IMR-90 (cell line): Measurements from ENCODE around the gene CTSO. TPM values are rescaled to one million over a fixed set of nuclear protein-coding genes. Genes with fewer than 3 reads are reported as not detected.

ENCODE experiments used
- ATAC-seq: fragments of 200-7000 bp; cut with Tn5 transposase; 2 replicates; pipeline ENCODE4 v1.9.1; 2020; ENCODE audit warnings: low read depth, mild to moderate bottlenecking, moderate library complexity
- BruUV-seq: library from RNA; stranded (reverse); fragments of 400-500 nt; replicated peaks from 2 replicates; lab custom pipeline; 2021; lab: Mats Ljungman, UMichigan
- CTCF ChIA-PET: fragments of 300-600 bp; formaldehyde crosslinking; extraction: SDS; loops from one replicate; lab custom pipeline; 2021; ENCODE audit warnings: antibody characterized with exemption; lab: Yijun Ruan, JAX
- POLR2A ChIA-PET: fragments of 300-600 bp; sonication (Branson Sonifier 250); formaldehyde crosslinking; loops from one replicate; lab custom pipeline; 2022; ENCODE audit warnings: antibody characterized with exemption; ENCODE audit not compliant: unreplicated experiment; lab: Charles Lee
- DNase-seq: peaks from one replicate; pipeline ENCODE4 v3.0.0; 2013
- H2AFZ ChIP-seq: replicated peaks from 2 replicates; pipeline ENCODE3; 2013; ENCODE audit warnings: low read length, mild to moderate bottlenecking; ENCODE audit not compliant: poor library complexity
- H2AK5ac ChIP-seq: 2 replicates; pipeline ENCODE4 v1.6.1; 2013; ENCODE audit warnings: low read depth, low read length, inconsistent platforms
- H2AK9ac ChIP-seq: replicated peaks from 2 replicates; pipeline ENCODE3; 2013; ENCODE audit warnings: mild to moderate bottlenecking, low read depth, low read length, moderate library complexity; ENCODE audit not compliant: poor library complexity
- H2BK120ac ChIP-seq: 2 replicates; pipeline ENCODE4 v1.6.1; 2013; ENCODE audit warnings: low read depth, low read length, inconsistent platforms
- H2BK15ac ChIP-seq: 3 replicates; pipeline ENCODE4 v1.6.1; 2013; ENCODE audit warnings: low read depth, low read length, inconsistent platforms
- H2BK20ac ChIP-seq: 2 replicates; pipeline ENCODE4 v1.6.1; 2013; ENCODE audit warnings: low read depth, mild to moderate bottlenecking, inconsistent platforms, low read length, moderate library complexity
- H2BK5ac ChIP-seq: 2 replicates; pipeline ENCODE4 v1.6.1; 2013; ENCODE audit warnings: mild to moderate bottlenecking, low read depth, low read length, inconsistent platforms; ENCODE audit not compliant: poor library complexity, severe bottlenecking
- H3K14ac ChIP-seq: replicated peaks from 2 replicates; pipeline ENCODE4 v1.6.1; 2013; ENCODE audit warnings: low read depth, low read length, inconsistent platforms
- H3K18ac ChIP-seq: 2 replicates; pipeline ENCODE4 v1.6.1; 2013; ENCODE audit warnings: low read depth, low read length, control low read depth
- H3K23ac ChIP-seq: 2 replicates; pipeline ENCODE4 v1.6.1; 2013; ENCODE audit warnings: low read depth, low read length, inconsistent platforms
- H3K27ac ChIP-seq: 2 replicates; pipeline ENCODE4 v1.5.1; 2013; ENCODE audit warnings: mild to moderate bottlenecking, control low read depth, low read length; ENCODE audit not compliant: insufficient read depth
- H3K27me3 ChIP-seq: 2 replicates; pipeline ENCODE4 v1.6.1; 2013; ENCODE audit warnings: low read length; ENCODE audit not compliant: control insufficient read depth, insufficient read depth
- H3K36me3 ChIP-seq: 2 replicates; pipeline ENCODE4 v1.6.1; 2013; ENCODE audit warnings: low read length, mixed read lengths; ENCODE audit not compliant: control insufficient read depth, insufficient read depth
- H3K4ac ChIP-seq: 2 replicates; pipeline ENCODE4 v1.6.1; 2013; ENCODE audit warnings: low read depth, low read length, inconsistent platforms
- H3K4me1 ChIP-seq: 2 replicates; pipeline ENCODE4 v1.6.1; 2013; ENCODE audit warnings: low read length, mixed read lengths; ENCODE audit not compliant: control insufficient read depth, insufficient read depth
- H3K4me2 ChIP-seq: 2 replicates; pipeline ENCODE4 v1.6.1; 2013; ENCODE audit warnings: low read depth, mild to moderate bottlenecking, control low read depth, low read length, moderate library complexity
- H3K4me3 ChIP-seq: 2 replicates; pipeline ENCODE4 v1.5.1; 2013; ENCODE audit warnings: low read depth, mild to moderate bottlenecking, control low read depth, low read length, moderate library complexity; ENCODE audit not compliant: insufficient read depth
- H3K56ac ChIP-seq: 2 replicates; pipeline ENCODE4 v1.6.1; 2013; ENCODE audit warnings: low read length, inconsistent platforms; ENCODE audit not compliant: insufficient read depth; ENCODE audit errors: extremely low read depth
- H3K79me1 ChIP-seq, 2 experiments: 2 replicates each; pipeline ENCODE4 v1.6.1; 2013; ENCODE audit warnings: low read length in 2 of 2, inconsistent platforms in 1 of 2, low read depth in 1 of 2
- H3K9ac ChIP-seq: 2 replicates; pipeline ENCODE4 v1.6.1; 2013; ENCODE audit warnings: low read depth, low read length, control low read depth
- H3K9me1 ChIP-seq: 2 replicates; pipeline ENCODE4 v1.6.1; 2013; ENCODE audit warnings: low read length, inconsistent platforms; ENCODE audit not compliant: insufficient read depth
- H3K9me3 ChIP-seq: 2 replicates; pipeline ENCODE4 v1.6.1; 2013; ENCODE audit warnings: low read length; ENCODE audit not compliant: control insufficient read depth, insufficient read depth
- H4K20me1 ChIP-seq: 2 replicates; pipeline ENCODE4 v1.6.1; 2013; ENCODE audit warnings: low read length, inconsistent platforms; ENCODE audit not compliant: insufficient read depth
- H4K5ac ChIP-seq: 2 replicates; pipeline ENCODE4 v1.6.1; 2013; ENCODE audit warnings: mild to moderate bottlenecking, low read depth, low read length, control low read depth
- H4K8ac ChIP-seq, 2 experiments: 2 replicates each; pipeline ENCODE4 v1.6.1; 2013; ENCODE audit warnings: low read depth in 2 of 2, low read length in 2 of 2, control low read depth in 1 of 2, inconsistent platforms in 1 of 2
- H4K91ac ChIP-seq: 2 replicates; pipeline ENCODE4 v1.6.1; 2013; ENCODE audit warnings: low read depth, low read length, inconsistent platforms; ENCODE audit not compliant: insufficient read depth
- CHD1 ChIP-seq: IDR thresholded peaks from 2 replicates; pipeline ENCODE4 v1.6.1; 2012; ENCODE audit warnings: low read depth, low read length, improper control_type of control experiment
- ELK1 ChIP-seq: fragments of 150-350 bp; IDR thresholded peaks from 2 replicates; pipeline ENCODE4 v1.6.1; 2016; ENCODE audit warnings: low read depth, mild to moderate bottlenecking, low read length, moderate library complexity, borderline replicate concordance
- FOS ChIP-seq: fragments of 150-350 bp; IDR thresholded peaks from 2 replicates; pipeline ENCODE4 v1.6.1; 2016; ENCODE audit warnings: low read depth, low read length
- MAFK ChIP-seq: IDR thresholded peaks from 2 replicates; pipeline ENCODE4 v1.6.1; 2012; ENCODE audit warnings: low read depth, low read length, improper control_type of control experiment
- MAZ ChIP-seq: IDR thresholded peaks from 2 replicates; pipeline ENCODE4 v1.6.1; 2012; ENCODE audit warnings: low read depth, mild to moderate bottlenecking, low read length, improper control_type of control experiment, moderate library complexity, borderline replicate concordance
- RCOR1 ChIP-seq: IDR thresholded peaks from 2 replicates; pipeline ENCODE4 v1.6.1; 2012; ENCODE audit warnings: mild to moderate bottlenecking, low read length, improper control_type of control experiment; ENCODE audit not compliant: insufficient replicate concordance
- SMC3 ChIP-seq: fragments of 150-350 bp; IDR thresholded peaks from 2 replicates; pipeline ENCODE4 v1.6.1; 2016; ENCODE audit warnings: low read depth, mild to moderate bottlenecking, antibody characterized with exemption, low read length, moderate library complexity
- whole genome bisulfite sequencing, 2 experiments: methylation state at CpG; one replicate each; pipeline versions ENCODE4 v1.1.5 to v1.1.7; 2013; ENCODE audit warnings: missing lambda C conversion rate in 2 of 2; ENCODE audit not compliant: insufficient read length in 1 of 2; ENCODE audit errors: extremely low coverage in 2 of 2; 5-methylcytosine and 5-hydroxymethylcytosine counted together
- dilution Hi-C: fragments of 300-500 bp; cut with HindIII; formaldehyde crosslinking; loops from one replicate; pipeline ENCODE4 v1.14.3; 2018; ENCODE audit warnings: low sequenced_read_pairs; ENCODE audit not compliant: unreplicated experiment
- in situ Hi-C: fragments of 300-500 bp; cut with MboI; formaldehyde crosslinking; loops from 3 replicates; pipeline ENCODE4 v1.14.3; 2019; ENCODE audit warnings: low sequenced_read_pairs, inconsistent platforms, mixed read lengths
- intact Hi-C: fragments of 100-400 bp; cut with micrococcal nuclease; formaldehyde crosslinking; loops from 2 replicates; pipeline ENCODE4 v1.10.0; 2022
- polyA plus RNA-seq, 3 experiments: library from polyadenylated mRNA; depleted of rRNA; stranded (reverse); fragments of >200 nt; gene quantifications; 2 replicates each; pipeline ENCODE4 v1.2.3, GENCODE V29; 2012; ENCODE audit warnings: low replicate concordance in 1 of 3
- total RNA-seq: library from RNA; depleted of rRNA; stranded (reverse); fragments of >200 nt; gene quantifications from 2 replicates; pipeline ENCODE4 v1.2.3, GENCODE V29; 2012
- TF ChIP-seq, protein P1 (sequence below): conservative IDR thresholded peaks from 2 replicates; pipeline ENCODE4 v1.5.1; 2012; ENCODE audit warnings: mild to moderate bottlenecking, low read depth, low read length, improper control_type of control experiment

The CTSO gene
- total and polyA plus RNA-seq, 2 of the 4 experiments (the other 2 are of a cell fraction), result 2.9 to 3.9 TPM

GRCh38 chr4:155973639-155974475 is 20.2 kb upstream of the CTSO start:
- ATAC-seq (peak; percentile 54), DNase-seq (peak; percentile 37)
- H4K5ac ChIP-seq, result no peak overlapping the region
- no peaks in the 10 kb centered on the region for H3K36me3 ChIP-seq
- H3K18ac ChIP-seq, result no peak overlapping the region; the same call in 1 of the 2 replicates
- H3K4me1 ChIP-seq, result peaks cover 7% of the 10 kb centered on the region
- H3K23ac ChIP-seq, result no peak overlapping the region
- no peaks in the 10 kb centered on the region; the same call in 1 of the 2 replicates for H3K9me1 ChIP-seq
- H3K56ac ChIP-seq, result no peak overlapping the region
- no peaks in the 10 kb centered on the region for H4K20me1 ChIP-seq
- TF ChIP-seq MAFK (no peak), RCOR1 (no peak), SMC3 (no peak), CHD1 (no peak), ELK1 (no peak), MAZ (no peak), FOS (no peak)
- TF ChIP-seq, protein P1, sequence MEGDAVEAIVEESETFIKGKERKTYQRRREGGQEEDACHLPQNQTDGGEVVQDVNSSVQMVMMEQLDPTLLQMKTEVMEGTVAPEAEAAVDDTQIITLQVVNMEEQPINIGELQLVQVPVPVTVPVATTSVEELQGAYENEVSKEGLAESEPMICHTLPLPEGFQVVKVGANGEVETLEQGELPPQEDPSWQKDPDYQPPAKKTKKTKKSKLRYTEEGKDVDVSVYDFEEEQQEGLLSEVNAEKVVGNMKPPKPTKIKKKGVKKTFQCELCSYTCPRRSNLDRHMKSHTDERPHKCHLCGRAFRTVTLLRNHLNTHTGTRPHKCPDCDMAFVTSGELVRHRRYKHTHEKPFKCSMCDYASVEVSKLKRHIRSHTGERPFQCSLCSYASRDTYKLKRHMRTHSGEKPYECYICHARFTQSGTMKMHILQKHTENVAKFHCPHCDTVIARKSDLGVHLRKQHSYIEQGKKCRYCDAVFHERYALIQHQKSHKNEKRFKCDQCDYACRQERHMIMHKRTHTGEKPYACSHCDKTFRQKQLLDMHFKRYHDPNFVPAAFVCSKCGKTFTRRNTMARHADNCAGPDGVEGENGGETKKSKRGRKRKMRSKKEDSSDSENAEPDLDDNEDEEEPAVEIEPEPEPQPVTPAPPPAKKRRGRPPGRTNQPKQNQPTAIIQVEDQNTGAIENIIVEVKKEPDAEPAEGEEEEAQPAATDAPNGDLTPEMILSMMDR, result no peak
- no peak overlapping the region for H2AK5ac ChIP-seq
- POLR2A ChIA-PET, result no interaction called here
- H4K8ac ChIP-seq, result no peak overlapping the region
- in situ Hi-C loops (loop anchor here (25.0 kb wide), 2 partner anchors 788 to 988 kb away; partner anchors contain the start of gene PDGFC), dilution Hi-C loops (no loop called here), intact Hi-C loops (loop anchor here (10.0 kb wide), 1 partner anchor 401 kb away; no protein-coding TSS in a partner anchor)
- no CpG with 5 or more reads among the region's 8 CpGs for WGBS, 2 experiments
- H2BK15ac ChIP-seq, result no peak overlapping the region
- 0 out of 2 replicates have a peak, but pooled peaks cover under 1% of the 10 kb centered on the region for H3K9me3 ChIP-seq
- no peaks in the 10 kb centered on the region; the same call in 1 of the 2 replicates for H3K27me3 ChIP-seq
- H3K79me1 ChIP-seq, result no peaks in the 10 kb centered on the region
- H3K27ac ChIP-seq, result no peak overlapping the region
- no peak overlapping the region for H3K9ac ChIP-seq
- no peak overlapping the region for H2BK120ac ChIP-seq
- H2BK20ac ChIP-seq, result no peak overlapping the region
- CTCF ChIA-PET, result interaction anchor here (0.7 to 1.2 kb wide), 2 partner anchors 9 to 1008 kb away, joined by 3 read pairs; no protein-coding TSS in a partner anchor
- H3K4me2 ChIP-seq, result peak overlapping the region; percentile 41; the same call in 1 of the 2 replicates
- H3K4me3 ChIP-seq, result no peak overlapping the region
- no peak overlapping the region for H2AFZ ChIP-seq
- H3K14ac ChIP-seq, result no peak overlapping the region
- H2AK9ac ChIP-seq, result no peak overlapping the region
- no TSS peak for BruUV-seq
- no peak overlapping the region for H4K91ac ChIP-seq
- no peak overlapping the region for H3K4ac ChIP-seq
- H2BK5ac ChIP-seq, result no peak overlapping the region
